NCI-H2171 treated with DMSO at 0.1 percent for 48 hours (cell line): ENCODE data around the gene MRPL45.
"Not testable (repeated sequence)": the region's sequence is repeated elsewhere in the genome, so short reads cannot be mapped to it uniquely, and the experiment has no call there.

ENCODE experiments used
- DNase-seq: peaks from one replicate; lab custom pipeline; 2025; lab: John Stamatoyannopoulos, UW

Gene MRPL45

GRCh38 chr17:38296834-38297517 is at the start of gene MRPL45:
Gene MRPL45 (plus strand): TSS chr17:38297168. CDS start chr17:38297184, 16 bp downstream.
- DNase-seq, result peak; percentile 96

DNA sequence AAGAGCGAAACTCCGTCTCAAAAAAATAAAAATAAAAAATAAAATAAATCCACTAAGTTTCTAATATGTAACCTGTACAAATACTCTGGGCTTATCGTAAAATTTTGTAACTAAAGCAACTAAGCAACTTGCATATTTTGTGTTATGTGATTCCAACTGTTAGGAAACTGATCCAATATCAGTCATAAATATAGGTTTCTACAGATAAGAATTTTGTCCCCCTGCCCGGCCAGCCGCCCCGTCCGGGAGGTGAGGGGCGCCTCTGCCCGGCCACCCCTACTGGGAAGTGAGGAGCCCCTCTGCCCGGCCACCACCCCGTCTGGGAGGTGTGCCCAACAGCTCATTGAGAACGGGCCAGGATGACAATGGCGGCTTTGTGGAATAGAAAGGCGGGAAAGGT is 43.8 kb upstream of the MRPL45 start:
- DNase-seq, result not testable (repeated sequence)

GRCh38 chr17:38254357-38254756 is 42.6 kb upstream of the MRPL45 start:
- DNase-seq, result not testable (repeated sequence)

- DNase-seq, result peak; percentile 84
These were observed 39.9 kb upstream of the MRPL45 start for GRCh38 chr17:38257013-38257621.

GRCh38 chr17:38265974-38266506 is 30.9 kb upstream of the MRPL45 start:
- not testable (repeated sequence) for DNase-seq

DNA sequence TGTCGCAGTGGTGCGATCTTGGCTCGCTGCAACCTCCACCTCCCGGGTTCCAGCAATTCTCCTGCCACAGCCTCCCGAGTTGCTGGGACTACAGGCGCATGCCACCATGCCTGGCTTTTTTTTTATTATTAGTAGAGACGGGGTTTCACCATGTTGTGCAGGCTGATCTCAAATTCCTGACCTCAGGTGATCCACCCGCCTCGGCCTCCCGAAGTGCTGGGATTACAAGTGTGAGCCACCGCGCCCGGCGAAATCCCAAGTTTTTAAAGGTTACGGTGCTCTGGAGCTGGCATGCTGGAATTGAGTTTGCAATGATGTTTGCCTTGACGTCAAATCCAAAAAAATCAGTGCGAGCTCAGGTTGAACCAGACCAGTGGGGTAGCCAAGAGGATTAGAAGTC is 30.4 kb upstream of the MRPL45 start:
- DNase-seq, result not testable (repeated sequence)

DNA sequence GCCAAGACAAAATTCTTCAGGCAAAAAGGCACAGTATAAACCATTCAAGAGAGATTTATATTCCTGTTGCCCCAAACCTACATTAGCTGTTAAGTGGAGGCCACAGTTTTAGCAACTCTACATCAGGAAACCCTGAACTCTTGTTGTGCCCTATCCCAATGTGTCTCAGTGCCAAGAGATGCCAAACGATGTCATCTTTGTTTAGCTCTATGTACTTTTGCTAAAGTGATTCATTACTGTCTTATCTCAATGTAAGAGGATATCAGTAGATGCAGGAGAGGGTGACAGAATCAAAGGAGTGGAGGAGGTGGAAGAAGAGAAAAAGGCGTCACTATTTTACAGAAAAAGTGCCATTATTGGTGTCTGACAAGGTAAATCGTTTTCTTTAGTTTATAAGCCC is 28.8 kb upstream of the MRPL45 start:
- not testable (repeated sequence) for DNase-seq

GRCh38 chr17:38269045-38269444 is 27.9 kb upstream of the MRPL45 start:
- not testable (repeated sequence) for DNase-seq

GRCh38 chr17:38269552-38269951 is 27.4 kb upstream of the MRPL45 start:
- not testable (repeated sequence) for DNase-seq

- DNase-seq, result not testable (repeated sequence)
These were observed 11.0 kb upstream of the MRPL45 start for GRCh38 chr17:38285994-38286393.

DNA sequence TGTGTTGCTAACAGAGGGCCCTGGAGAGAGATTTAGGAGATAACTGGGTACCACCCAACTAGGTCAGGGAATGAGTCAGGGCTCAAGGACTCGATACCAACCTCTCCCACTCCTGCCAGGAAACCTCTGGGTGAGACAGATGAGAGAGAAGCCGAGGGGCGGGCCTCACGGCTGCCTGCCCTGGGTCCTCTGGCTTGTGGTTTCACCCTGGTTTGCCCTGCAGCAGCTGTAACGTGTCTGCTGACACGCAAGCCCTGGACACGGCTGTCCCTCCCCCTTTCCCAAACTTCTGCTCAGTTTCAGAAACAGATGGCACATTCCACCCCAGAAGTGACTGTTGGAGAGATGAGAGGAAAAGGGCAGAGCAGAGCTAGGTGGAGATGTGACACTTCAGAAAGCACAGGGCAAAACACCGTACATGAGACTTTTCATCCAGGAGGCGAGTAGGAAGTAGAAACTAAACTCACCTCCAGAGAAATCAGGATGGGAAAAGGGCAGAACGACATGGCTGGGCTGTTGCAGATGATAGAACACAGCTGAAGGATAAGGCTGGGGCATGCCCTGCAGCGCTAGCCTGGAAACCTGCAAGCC is 10.4 kb upstream of the MRPL45 start:
- peak; percentile 90 for DNase-seq

DNA sequence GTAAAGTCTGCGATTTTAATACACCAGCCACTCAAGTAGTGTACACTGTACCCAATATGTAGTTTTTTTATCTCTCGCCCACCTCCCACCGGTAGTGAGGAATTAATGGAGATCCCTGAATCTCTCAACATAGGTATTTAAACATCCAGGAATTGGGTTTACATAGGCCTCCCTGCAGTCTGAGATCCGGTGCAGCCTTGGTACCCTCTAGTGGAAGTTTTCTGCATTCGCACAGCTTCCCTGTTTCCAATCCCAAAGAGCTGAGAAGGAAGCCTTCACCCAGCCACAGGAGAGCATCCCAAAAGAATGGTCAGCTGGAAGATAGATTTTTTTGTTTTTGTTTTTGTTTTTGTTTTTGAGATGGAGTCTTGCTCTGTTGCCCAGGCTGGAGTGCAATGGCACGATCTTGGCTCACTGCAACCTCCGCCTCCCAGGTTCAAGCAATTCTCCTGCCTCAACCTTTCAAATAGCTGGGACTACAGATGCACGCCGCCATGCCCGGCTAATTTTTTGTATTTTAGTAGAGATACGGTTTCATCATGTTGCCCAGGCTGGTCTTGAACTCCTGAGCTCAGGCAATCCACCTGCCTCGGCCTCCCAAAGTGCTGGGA is 8.6 kb upstream of the MRPL45 start:
- peak; percentile 27 for DNase-seq

DNA sequence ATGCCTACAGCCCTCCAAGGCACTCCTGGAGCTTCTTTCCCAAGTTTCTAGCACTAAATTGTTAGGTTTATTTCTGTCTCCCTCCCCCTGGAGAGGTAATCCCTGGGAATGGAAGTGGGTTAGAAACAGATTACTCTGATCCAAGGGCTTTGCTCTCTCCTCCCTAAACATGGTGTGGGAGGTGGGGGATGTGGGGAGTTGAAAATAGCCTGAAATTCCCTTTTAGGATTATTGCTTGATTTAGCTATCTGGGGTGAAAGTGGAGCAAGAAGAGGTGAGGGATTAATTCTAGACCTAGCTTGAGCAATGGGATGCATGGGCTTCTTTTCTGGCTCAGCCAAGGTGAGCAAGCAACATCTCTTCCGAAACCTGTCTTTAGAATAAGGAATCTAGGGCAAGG is 7.2 kb upstream of the MRPL45 start:
- DNase-seq, result not testable (repeated sequence)

GRCh38 chr17:38295602-38296365 is 1.2 kb upstream of the MRPL45 start:
- DNase-seq, result not testable (repeated sequence)

- no peak for DNase-seq
These were observed 18.5 kb downstream of the MRPL45 start for GRCh38 chr17:38315497-38315896.

- DNase-seq, result no peak
These were observed 20.1 kb downstream of the MRPL45 start for GRCh38 chr17:38317081-38317480.

DNA sequence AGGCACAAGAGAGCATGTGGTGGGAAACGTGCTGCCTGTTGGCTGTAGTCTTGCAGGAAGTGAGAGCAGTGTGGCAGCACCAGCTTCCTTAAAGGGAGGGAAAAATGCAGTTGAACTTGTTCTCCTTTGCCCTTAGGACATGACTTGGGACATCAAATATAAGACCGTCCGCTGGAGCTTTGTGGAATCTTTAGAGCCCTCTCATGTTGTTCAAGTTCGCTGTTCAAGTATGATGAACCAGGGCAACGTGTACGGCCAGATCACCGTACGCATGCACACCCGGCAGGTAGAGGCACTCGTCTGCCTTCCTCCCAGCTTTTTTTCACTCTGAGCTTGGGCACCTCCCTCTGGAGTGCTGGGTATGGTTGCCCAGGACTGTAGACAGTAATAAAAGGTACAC is 23.5 kb downstream of the MRPL45 start:
- DNase-seq, result no peak

DNA sequence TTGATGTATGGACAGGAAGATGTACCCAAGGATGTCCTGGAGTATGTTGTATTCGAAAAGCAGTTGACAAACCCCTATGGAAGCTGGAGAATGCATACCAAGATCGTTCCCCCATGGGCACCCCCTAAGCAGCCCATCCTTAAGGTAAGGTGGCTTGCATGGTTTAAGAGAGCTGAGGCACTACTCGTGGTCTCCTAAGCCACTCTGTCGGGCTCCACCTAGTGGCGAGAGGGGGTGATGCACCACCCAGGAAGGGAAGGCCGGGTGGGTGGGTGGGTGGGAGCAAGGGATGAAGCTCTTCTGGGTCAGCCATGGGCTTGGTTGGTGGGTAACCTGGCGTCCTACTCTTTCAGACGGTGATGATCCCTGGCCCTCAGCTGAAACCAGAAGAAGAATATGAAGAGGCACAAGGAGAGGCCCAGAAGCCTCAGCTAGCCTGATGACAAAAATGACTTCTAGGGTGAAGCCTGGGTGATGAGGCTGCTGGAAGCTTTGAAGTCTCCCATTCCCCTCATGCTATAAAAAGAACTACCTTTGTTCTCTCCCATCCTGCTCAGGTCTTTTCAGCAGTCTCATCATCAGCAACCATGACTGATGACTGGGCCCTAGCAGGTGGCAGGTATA is 25.3 kb downstream of the MRPL45 start:
- DNase-seq, result peak; percentile 25

- DNase-seq, result no peak
These were observed 25.9 kb downstream of the MRPL45 start for GRCh38 chr17:38322897-38323296.

- no peak for DNase-seq
These were observed 27.3 kb downstream of the MRPL45 start for GRCh38 chr17:38324141-38324697.

DNA sequence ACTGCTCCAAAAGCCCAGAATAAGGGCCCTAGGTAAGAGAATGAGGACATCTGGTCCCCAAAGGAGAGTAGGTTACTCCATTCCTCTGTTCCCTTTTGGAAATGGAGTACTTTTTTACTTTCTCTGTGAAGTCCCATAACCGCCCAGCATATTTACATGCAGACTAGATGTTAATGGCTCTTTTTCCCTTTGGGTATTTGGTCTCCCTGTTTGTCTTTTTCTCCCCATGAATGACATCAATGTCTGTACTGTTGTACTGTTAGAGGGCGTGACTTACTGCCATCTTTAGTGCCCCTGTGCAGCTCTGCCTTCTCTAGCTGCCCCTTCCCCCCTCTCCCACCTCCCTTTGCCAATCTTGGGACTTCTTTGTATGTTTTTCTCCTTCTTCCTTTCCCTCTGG is 27.8 kb downstream of the MRPL45 start:
- DNase-seq, result no peak
